Measurements from ENCODE around the gene EFCAB8.
"Not testable (repeated sequence)": the region's sequence is repeated elsewhere in the genome, so short reads cannot be mapped to it uniquely, and the experiment has no call there.

Gene EFCAB8

DNA sequence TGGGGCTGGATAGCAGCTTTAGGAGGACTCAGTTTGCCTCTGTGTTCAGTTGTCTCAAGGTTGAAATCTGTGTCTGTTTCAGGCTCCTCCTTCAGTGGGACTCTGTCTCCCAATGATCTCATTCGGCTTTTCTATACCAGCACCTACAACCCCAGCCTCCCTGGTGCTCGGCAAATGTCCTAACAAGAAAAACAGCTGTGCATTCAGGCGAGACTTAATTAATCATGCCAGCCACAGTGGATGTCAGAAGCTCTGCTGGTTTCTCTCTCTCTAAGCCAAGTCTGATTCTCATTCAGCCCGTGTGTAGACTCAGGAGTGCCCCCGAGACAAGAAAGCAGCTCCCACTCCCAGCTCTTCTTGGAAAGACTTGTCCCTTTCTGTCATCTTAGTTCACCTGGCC is 98.7 kb downstream of the EFCAB8 start:
- FAIRE-seq (no peak), DNase-seq (ENCODE audit: insufficient read length, low spot score) (no peak)
- TF ChIP-seq, protein P1, sequence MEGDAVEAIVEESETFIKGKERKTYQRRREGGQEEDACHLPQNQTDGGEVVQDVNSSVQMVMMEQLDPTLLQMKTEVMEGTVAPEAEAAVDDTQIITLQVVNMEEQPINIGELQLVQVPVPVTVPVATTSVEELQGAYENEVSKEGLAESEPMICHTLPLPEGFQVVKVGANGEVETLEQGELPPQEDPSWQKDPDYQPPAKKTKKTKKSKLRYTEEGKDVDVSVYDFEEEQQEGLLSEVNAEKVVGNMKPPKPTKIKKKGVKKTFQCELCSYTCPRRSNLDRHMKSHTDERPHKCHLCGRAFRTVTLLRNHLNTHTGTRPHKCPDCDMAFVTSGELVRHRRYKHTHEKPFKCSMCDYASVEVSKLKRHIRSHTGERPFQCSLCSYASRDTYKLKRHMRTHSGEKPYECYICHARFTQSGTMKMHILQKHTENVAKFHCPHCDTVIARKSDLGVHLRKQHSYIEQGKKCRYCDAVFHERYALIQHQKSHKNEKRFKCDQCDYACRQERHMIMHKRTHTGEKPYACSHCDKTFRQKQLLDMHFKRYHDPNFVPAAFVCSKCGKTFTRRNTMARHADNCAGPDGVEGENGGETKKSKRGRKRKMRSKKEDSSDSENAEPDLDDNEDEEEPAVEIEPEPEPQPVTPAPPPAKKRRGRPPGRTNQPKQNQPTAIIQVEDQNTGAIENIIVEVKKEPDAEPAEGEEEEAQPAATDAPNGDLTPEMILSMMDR (IDR thresholded peaks at IDR 0.05; ENCODE audit: insufficient read depth, missing control alignments): no peak

- TF ChIP-seq, protein P1 (IDR thresholded peaks at IDR 0.05; ENCODE audit: insufficient read depth, missing control alignments): no peak
- no peak for FAIRE-seq
- DNase-seq (ENCODE audit: insufficient read length, low spot score): no peak
These were observed 99.9 kb downstream of the EFCAB8 start for GRCh38 chr20:32958574-32958973.

DNA sequence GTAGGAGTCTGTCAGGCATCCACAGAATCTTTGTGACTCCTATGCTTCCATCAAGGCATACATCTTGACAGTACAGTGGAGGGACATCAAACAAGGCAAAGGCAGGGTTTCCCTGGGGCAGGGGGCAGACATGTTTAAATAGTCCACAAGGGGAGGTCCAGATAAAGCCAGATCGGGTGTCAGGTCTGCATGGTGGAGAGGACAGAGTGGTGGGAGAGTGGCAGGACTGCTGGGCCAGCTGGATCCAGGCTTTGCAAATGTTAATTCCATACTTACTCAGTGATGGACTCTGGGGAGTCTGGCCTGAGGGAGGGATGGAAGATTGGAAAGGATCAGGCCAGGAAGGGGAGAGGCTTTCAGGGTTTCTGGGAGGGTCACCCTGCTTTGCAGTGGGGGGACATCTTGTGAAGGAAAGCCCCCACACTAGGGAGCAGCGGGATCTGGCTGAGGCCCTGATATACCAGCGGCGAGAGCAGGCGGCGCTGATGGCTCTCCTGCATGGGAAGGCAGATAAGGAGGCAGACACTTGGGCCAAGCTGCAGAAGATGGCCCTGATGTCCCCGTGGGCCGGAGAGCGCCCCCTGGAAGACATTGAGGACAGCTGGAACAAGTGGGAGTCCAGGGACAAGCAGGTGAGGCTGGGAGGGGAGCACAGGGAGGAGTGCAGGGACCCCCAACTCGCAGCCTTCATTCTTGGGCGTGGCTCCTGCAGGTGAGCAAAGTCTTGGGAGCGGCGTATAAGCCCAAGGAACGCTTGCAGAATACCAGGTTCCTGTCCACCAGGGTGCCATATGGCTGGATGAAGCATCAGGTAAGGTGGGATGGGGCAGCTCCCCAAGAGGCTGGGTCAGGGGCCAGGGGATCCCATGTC is 100.9 kb downstream of the EFCAB8 start:
- TF ChIP-seq, protein P1 (IDR thresholded peaks at IDR 0.05; ENCODE audit: insufficient read depth, missing control alignments): no peak
- no peak for DNase-seq (ENCODE audit: insufficient read length, low spot score)
- FAIRE-seq: no peak

DNA sequence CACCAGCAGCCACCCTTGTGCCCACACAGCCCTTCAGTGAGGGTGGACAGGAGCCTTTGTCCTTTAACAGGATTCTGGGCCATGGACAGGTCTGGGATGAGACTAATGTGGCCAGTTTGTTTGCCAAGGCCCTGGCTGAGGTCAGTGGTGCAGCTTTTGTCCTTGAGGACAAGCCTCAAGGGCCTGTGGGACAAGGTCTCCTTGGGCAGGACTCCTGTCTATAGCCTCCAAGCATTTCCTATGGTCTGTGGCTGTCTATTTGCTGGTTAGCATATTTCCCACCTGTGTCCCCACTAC is 101.4 kb downstream of the EFCAB8 start:
- no peak for DNase-seq (ENCODE audit: insufficient read length, low spot score)
- FAIRE-seq: no peak

GRCh38 chr20:32960849-32961731 is 102.4 kb downstream of the EFCAB8 start:
- no peak for FAIRE-seq
- TF ChIP-seq, protein P1 (IDR thresholded peaks at IDR 0.05; ENCODE audit: insufficient read depth, missing control alignments): no peak
- no peak for DNase-seq (ENCODE audit: insufficient read length, low spot score)

More for the DNA sequence above, 101.4 kb downstream of the EFCAB8 start:
- TF ChIP-seq, protein P1 (IDR thresholded peaks at IDR 0.05; ENCODE audit: insufficient read depth, missing control alignments): no peak

- no peak for FAIRE-seq
- DNase-seq (ENCODE audit: insufficient read length, low spot score): no peak
- TF ChIP-seq, protein P1 (IDR thresholded peaks at IDR 0.05; ENCODE audit: insufficient read depth, missing control alignments): no peak
These were observed 103.3 kb downstream of the EFCAB8 start for GRCh38 chr20:32962053-32962452.

DNA sequence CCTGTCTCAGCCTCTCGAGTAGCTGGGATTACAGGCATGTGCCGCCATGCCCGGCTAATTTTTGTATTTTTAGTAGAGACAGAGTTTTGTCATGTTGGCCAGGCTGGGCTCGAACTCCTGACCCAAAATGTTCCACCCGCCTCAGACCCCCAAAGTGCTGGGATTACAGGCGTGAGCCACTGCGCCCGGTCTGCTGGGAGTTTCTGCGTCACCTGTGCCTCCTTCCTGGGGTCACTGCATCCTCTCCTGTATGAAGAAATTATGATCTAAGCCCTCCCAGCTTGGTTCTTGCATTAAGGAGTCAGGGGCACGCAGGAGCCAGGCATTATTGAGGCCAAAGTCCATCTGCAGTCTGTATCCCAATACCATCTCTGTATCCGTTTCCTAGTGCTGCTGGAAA is 103.9 kb downstream of the EFCAB8 start:
- not testable (repeated sequence) for DNase-seq (ENCODE audit: insufficient read length, low spot score); FAIRE-seq

All from D721Med (cell line).